Esophagus muscularis mucosa (tissue), 4 donors: ENCODE results near the gene VDR.

Source experiments
- EP300 ChIP-seq: sonication (generic); formaldehyde crosslinking; IDR thresholded peaks from one replicate; pipeline ENCODE4 v1.6.1; 2017; ENCODE audit warnings: antibody characterized with exemption
- POLR2A ChIP-seq: fragments of 450-650 bp; IDR thresholded peaks from one replicate; pipeline ENCODE4 v1.6.1; 2017; ENCODE audit warnings: antibody characterized with exemption, moderate library complexity, mild to moderate bottlenecking, low read depth
- TF ChIP-seq, protein P1 (sequence below), 3 experiments: fragments of 200-600 bp in 2 of 3; fragments of 450-650 bp in 1 of 3; sonication (generic) in 2 of 3; IDR thresholded peaks; one replicate each; pipeline ENCODE4 v1.5.1; 2017 to 2019; ENCODE audit warnings: antibody characterized with exemption in 3 of 3, mild to moderate bottlenecking in 2 of 3, moderate library complexity in 1 of 3

DNA sequence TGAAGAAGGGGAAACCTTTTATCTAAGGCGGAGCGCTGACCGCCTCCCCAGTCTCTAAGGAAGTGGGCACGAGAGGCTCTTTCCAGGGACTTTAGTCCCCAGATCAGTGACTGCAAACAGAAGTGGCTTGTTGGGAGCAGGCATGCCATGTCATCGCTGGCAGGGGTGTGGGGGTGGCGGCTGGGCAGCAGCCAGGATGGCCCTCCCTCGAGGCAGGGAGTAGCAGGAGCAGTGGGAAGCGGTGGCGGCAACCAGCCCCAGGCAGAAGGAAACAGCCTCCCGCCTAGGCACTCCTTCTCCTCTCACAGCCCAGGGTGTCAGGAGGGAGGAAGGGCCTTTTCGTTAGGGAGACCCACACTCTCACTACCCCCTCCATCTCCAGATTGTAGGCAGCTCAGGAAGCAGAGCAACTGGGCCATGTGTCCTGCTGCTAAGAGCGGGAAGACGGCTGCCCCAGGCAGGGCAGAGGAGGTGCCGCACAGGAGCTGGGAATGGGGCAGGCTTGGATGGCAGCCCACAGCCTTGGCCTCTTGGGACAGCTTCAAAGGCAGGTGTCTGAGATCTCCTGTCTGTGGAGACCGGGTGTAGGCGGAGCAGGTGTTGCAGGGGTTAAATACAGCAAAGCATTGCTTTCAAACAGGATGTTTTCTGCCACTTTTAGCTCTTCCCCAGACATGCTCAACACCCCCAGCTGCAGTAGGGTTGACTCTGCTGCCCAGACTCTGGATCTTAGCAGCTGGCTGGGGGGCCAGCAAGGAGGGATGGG is 21.8 kb downstream of the VDR start:
- TF ChIP-seq POLR2A (no peak), EP300 (no peak)
- TF ChIP-seq, protein P1, sequence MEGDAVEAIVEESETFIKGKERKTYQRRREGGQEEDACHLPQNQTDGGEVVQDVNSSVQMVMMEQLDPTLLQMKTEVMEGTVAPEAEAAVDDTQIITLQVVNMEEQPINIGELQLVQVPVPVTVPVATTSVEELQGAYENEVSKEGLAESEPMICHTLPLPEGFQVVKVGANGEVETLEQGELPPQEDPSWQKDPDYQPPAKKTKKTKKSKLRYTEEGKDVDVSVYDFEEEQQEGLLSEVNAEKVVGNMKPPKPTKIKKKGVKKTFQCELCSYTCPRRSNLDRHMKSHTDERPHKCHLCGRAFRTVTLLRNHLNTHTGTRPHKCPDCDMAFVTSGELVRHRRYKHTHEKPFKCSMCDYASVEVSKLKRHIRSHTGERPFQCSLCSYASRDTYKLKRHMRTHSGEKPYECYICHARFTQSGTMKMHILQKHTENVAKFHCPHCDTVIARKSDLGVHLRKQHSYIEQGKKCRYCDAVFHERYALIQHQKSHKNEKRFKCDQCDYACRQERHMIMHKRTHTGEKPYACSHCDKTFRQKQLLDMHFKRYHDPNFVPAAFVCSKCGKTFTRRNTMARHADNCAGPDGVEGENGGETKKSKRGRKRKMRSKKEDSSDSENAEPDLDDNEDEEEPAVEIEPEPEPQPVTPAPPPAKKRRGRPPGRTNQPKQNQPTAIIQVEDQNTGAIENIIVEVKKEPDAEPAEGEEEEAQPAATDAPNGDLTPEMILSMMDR (IDR thresholded peaks at IDR 0.05): no peak
